AG09319 (cell line): ENCODE results near the gene CASP8.
"Not testable (repeated sequence)": the region's sequence is repeated elsewhere in the genome, so short reads cannot be mapped to it uniquely, and the experiment has no call there.

Experiments used
- DNase-seq: peaks from one replicate; pipeline ENCODE4 v3.0.0-alpha.2; 2010; ENCODE audit warnings: low read depth; ENCODE audit errors: extremely low read depth
- CTCF ChIP-seq: IDR thresholded peaks from 2 replicates; pipeline ENCODE4 v1.5.1; 2011; ENCODE audit warnings: low read depth, mild to moderate bottlenecking, inconsistent platforms, low read length, moderate library complexity

The CASP8 gene

GRCh38 chr2:201280191-201281040 is 20.1 kb downstream of the CASP8 start:
- no peak for DNase-seq
- no peak for TF ChIP-seq CTCF

- no peak for TF ChIP-seq CTCF
- DNase-seq = no peak
Observed at GRCh38 chr2:201285499-201285898, 25.2 kb downstream of the CASP8 start.

GRCh38 chr2:201290457-201291148 is 30.3 kb downstream of the CASP8 start:
- not testable (repeated sequence) for DNase-seq

GRCh38 chr2:201298462-201299052 is 38.2 kb downstream of the CASP8 start:
- no peak for DNase-seq
- no peak for TF ChIP-seq CTCF

- DNase-seq = not testable (repeated sequence)
Observed at GRCh38 chr2:201299929-201300328, 39.6 kb downstream of the CASP8 start.

- no peak for TF ChIP-seq CTCF
- no peak for DNase-seq
Observed at GRCh38 chr2:201307876-201308275, 47.5 kb downstream of the CASP8 start.

GRCh38 chr2:201308914-201309313 is 48.6 kb downstream of the CASP8 start:
- no peak for TF ChIP-seq CTCF
- no peak for DNase-seq

- no peak for TF ChIP-seq CTCF
- no peak for DNase-seq
Observed at GRCh38 chr2:201313362-201313761, 53.0 kb downstream of the CASP8 start.
